Peyer's patch (tissue), 4 donors: ENCODE results near the gene SESN3. TPM values are rescaled to one million over a fixed set of nuclear protein-coding genes. Genes with fewer than 3 reads are reported as not detected.

Source experiments
- DNase-seq, 3 donors: peaks; one replicate each; pipeline ENCODE4 v3.0.0-alpha.2; 2017 to 2019
- H3K27ac ChIP-seq, 4 donors: fragments of 200-600 bp; sonication (generic); one replicate each; pipeline ENCODE4 v1.5.1; 2016 to 2019
- H3K27me3 ChIP-seq, 2 donors: fragments of 200-600 bp; sonication (generic); one replicate each; pipeline ENCODE4 v1.5.1; 2019
- H3K36me3 ChIP-seq, 3 donors: fragments of 200-600 bp; sonication (generic); one replicate each; pipeline ENCODE4 v1.5.1; 2016 to 2019
- H3K4me1 ChIP-seq, 4 donors: fragments of 200-600 bp; sonication (generic); one replicate each; pipeline ENCODE4 v1.5.1; 2016 to 2019
- H3K4me3 ChIP-seq, 4 donors: fragments of 200-600 bp; sonication (generic); 1 replicate in 3 of 4; 2 replicates in 1 of 4; pipeline ENCODE4 v1.5.1; 2016 to 2019; ENCODE audit warnings: mild to moderate bottlenecking in 1 of 4
- H3K9me3 ChIP-seq, 4 donors: fragments of 200-600 bp; sonication (generic); one replicate each; pipeline ENCODE4 v1.5.1; 2016 to 2019; ENCODE audit warnings: mild to moderate bottlenecking in 1 of 4
- CTCF ChIP-seq, 6 experiments: fragments of 450-650 bp in 4 of 6; fragments of 200-600 bp in 2 of 6; sonication (generic) in 1 of 6; IDR thresholded peaks; one replicate each; pipeline ENCODE4 v1.5.1; 2017 to 2019; ENCODE audit warnings: antibody characterized with exemption in 6 of 6, mild to moderate bottlenecking in 3 of 6, moderate library complexity in 1 of 6
- POLR2A ChIP-seq, 2 donors: fragments of 450-650 bp; IDR thresholded peaks; one replicate each; pipeline ENCODE4 v1.5.1; 2017; ENCODE audit warnings: antibody characterized with exemption in 2 of 2, mild to moderate bottlenecking in 2 of 2, moderate library complexity in 2 of 2
- total RNA-seq, 4 donors: library from RNA; depleted of rRNA; stranded (reverse); fragments of >200 nt; gene quantifications; one replicate each; pipeline ENCODE4 v1.1.0, GENCODE V29; 2016

The SESN3 gene
- total RNA-seq, 4 donors from 2014 or later: 23.1 to 52.8 (median 28.4) TPM

GRCh38 chr11:95247127-95247684, 16.2 kb upstream of the SESN3 start:
- Histone ChIP-seq H3K4me3 (no peak overlapping the region), H3K27me3 (no peaks in the 10 kb centered on the region), H3K9me3 (no peaks in the 10 kb centered on the region), H3K4me1 (peaks cover 0 to 10% (median 2%) of the 10 kb centered on the region in 4 donors), H3K27ac (no peak overlapping the region), H3K36me3 (no peaks in the 10 kb centered on the region)
- no peak for DNase-seq
- TF ChIP-seq CTCF (IDR thresholded peaks at IDR 0.05) (no peak), POLR2A (IDR thresholded peaks at IDR 0.05) (no peak)

DNA sequence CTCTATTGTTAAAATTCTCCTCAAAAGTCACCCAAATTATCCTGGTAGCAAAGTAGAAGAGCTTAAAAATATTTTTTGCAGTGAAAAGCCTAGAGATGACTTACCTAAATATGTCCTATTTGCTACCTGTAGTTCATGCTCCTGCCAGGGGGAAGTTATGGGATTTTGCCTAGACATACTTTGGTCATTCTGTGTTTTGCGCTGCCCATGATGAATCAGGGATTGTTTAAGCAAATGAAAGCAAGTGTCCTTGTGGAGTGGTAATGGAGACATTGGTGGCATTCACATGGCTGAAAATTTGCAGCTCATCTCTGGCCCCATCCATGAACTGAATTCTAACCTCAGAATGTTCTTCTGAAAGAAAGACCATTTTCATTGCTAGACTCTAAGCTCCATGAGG, 14.6 kb upstream of the SESN3 start:
- H3K4me3 ChIP-seq: no peak overlapping the region
- H3K9me3 ChIP-seq: no peaks in the 10 kb centered on the region
- no peak overlapping the region for H3K27ac ChIP-seq
- H3K27me3 ChIP-seq: no peaks in the 10 kb centered on the region
- TF ChIP-seq CTCF (IDR thresholded peaks at IDR 0.05): no peak
- TF ChIP-seq POLR2A (IDR thresholded peaks at IDR 0.05): no peak
- H3K36me3 ChIP-seq: no peaks in the 10 kb centered on the region
- DNase-seq: no peak
- H3K4me1 ChIP-seq: peaks cover 0 to 11% (median 5%) of the 10 kb centered on the region in 4 donors

DNA sequence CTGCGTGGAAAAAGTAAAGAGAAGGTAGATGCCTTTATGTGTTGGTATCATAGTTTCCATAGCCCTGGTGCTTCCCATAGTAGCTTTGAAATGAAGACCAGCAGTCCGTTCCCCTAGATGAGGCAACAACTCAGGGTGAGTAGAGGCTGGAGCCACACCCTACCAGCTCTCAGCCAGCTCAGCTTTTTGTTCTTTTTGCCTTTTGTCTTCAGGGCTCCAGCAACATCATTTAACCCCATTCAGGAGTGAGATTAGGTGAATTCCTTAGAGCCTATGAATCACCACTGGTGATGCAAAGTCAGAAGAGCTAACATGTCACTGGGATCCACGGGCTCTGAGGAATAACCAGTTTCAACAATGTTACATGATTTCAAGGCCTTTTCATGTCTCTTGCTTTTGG, 14.0 kb upstream of the SESN3 start:
- no peak for DNase-seq
- H3K9me3 ChIP-seq: no peaks in the 10 kb centered on the region
- peaks cover 0 to 11% (median 5%) of the 10 kb centered on the region in 4 donors for H3K4me1 ChIP-seq
- no peak overlapping the region for H3K27ac ChIP-seq
- TF ChIP-seq POLR2A (IDR thresholded peaks at IDR 0.05): no peak
- TF ChIP-seq CTCF (IDR thresholded peaks at IDR 0.05): no peak
- H3K36me3 ChIP-seq: no peaks in the 10 kb centered on the region
- no peaks in the 10 kb centered on the region for H3K27me3 ChIP-seq
- no peak overlapping the region for H3K4me3 ChIP-seq

DNA sequence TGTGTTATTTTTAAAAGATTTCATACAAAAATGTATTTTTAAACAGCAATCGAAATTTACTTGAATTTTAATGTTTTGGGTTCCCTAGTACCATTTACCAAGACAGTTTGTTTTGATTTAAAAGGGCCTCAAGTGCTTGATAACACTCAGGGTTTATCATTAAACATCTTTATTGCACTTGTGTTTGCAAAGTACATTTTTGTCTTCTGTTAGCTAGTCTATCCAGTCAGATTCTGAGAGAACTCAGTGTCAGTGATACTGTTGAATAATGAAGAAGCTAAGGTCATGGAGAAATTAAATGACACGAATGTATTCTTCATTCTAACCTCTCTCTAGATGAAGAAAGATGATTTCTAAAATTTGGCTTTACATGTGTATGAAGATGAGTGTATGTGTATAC, 12.7 kb upstream of the SESN3 start:
- Histone ChIP-seq H3K27ac (peak overlapping the region in 1 of 4 donors; percentile 60), H3K36me3 (no peaks in the 10 kb centered on the region), H3K27me3 (no peaks in the 10 kb centered on the region), H3K4me1 (peaks cover 0 to 11% (median 5%) of the 10 kb centered on the region in 4 donors), H3K4me3 (no peak overlapping the region), H3K9me3 (no peaks in the 10 kb centered on the region)
- DNase-seq: no peak
- TF ChIP-seq POLR2A (IDR thresholded peaks at IDR 0.05): no peak
- TF ChIP-seq CTCF (IDR thresholded peaks at IDR 0.05): no peak

DNA sequence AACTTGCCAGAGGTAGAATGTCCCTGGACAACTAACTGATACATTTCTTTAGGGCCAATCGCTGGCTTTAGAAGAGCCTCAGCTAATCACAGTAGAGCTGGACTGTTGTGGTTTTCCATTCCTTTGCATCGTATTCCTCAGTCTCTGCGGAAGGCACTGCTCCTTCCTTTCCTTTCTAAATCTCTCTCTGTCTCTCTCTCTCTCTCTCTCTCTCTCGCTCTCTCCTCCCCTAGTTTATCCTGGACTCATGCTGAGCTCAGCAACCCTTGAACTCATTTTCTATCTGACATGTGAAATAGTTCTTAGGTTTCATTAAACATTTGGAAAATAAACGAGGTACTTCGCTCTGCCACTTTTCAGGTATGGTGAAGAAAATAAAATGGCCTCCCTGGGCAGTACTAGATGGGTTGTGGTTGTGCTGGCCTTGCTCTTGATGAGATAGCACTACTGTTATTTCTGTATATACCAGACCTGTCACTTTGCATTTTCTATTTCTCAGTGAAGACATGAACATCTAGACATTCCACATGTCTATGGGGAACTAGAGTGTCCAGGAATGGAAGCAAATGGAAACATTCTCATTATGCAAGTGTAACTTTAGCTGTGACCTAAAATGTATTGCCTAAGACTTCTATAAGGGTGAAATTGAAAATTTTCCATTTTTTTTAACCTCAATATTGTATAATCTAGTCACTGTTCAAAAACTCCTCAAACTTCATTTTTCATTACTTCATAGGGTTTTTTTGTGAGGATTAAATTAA, 12.0 kb upstream of the SESN3 start:
- H3K27me3 ChIP-seq: no peaks in the 10 kb centered on the region
- H3K27ac ChIP-seq: peak overlapping the region in 3 of 4 donors; percentile 3 to 60 (median 47)
- no peaks in the 10 kb centered on the region for H3K9me3 ChIP-seq
- no peak overlapping the region for H3K4me3 ChIP-seq
- TF ChIP-seq CTCF (IDR thresholded peaks at IDR 0.05): no peak
- no peak for TF ChIP-seq POLR2A (IDR thresholded peaks at IDR 0.05)
- DNase-seq: no peak
- peaks cover 0 to 11% (median 5%) of the 10 kb centered on the region in 4 donors for H3K4me1 ChIP-seq
- no peaks in the 10 kb centered on the region for H3K36me3 ChIP-seq
